ENCODE measurements around the gene AMPD2. TPM values are rescaled to one million over a fixed set of nuclear protein-coding genes. Genes with fewer than 3 reads are reported as not detected.

The AMPD2 gene
- total and polyA plus RNA-seq, 2 of the 8 experiments (the other 6 are each of a cell fraction or from before 2014, with no cell fraction given), result 37.2 to 67.7 TPM

- no peak for DNase-seq (ENCODE audit: low read depth in 1 of 2, low spot score in 2 of 2)
- FAIRE-seq, result no peak
- CTCF ChIA-PET (ENCODE audit: partially characterized antibody), result interaction anchor here (1.5 to 11.8 kb wide), 2 partner anchors 19 to 115 kb away, joined by 6 to 185 read pairs; no protein-coding TSS in a partner anchor
- no peak for TF ChIP-seq CBX8 (IDR thresholded peaks at IDR 0.05; ENCODE audit: borderline replicate concordance, low read depth, low read length)
Measured at GRCh38 chr1:109659145-109659544, 39.5 kb downstream of the AMPD2 start.

More at GRCh38 chr1:109659145-109659544, 39.5 kb downstream of the AMPD2 start:
- Histone ChIP-seq H3K14ac (ENCODE audit: insufficient read length) (no peak overlapping the region), H4K20me1 (replicated peaks in 1 of 2; ENCODE audit: control insufficient read depth in 1 of 2, insufficient read depth in 2 of 2, low read length in 2 of 2) (no peaks in the 10 kb centered on the region), H3K79me2 (ENCODE audit: control insufficient read depth in 1 of 2, insufficient read depth in 2 of 2, low read length in 2 of 2) (no peaks in the 10 kb centered on the region), H3K79me1 (ENCODE audit: low read depth, low read length) (no peaks in the 10 kb centered on the region), H4K91ac (replicated peaks; ENCODE audit: insufficient read length, low read length) (no peak overlapping the region), H4K5ac (ENCODE audit: insufficient read length, low read depth, low read length) (no peak overlapping the region), H2BK15ac (ENCODE audit: low read length) (no peak overlapping the region), H3K4me1 (replicated peaks in 1 of 4; ENCODE audit: control insufficient read depth in 3 of 4, insufficient read depth in 4 of 4, low read length in 3 of 4) (0 out of 7 replicates have a peak, but pooled peaks cover 0 to 3% (median 0%) of the 10 kb centered on the region in 4 experiments), H2AFZ (ENCODE audit: low read length) (no peak overlapping the region), H2BK12ac (ENCODE audit: low read depth, low read length) (no peak overlapping the region), H3K18ac (ENCODE audit: extremely low read depth, low read length) (no peak overlapping the region), H3K27ac (ENCODE audit: low read depth, low read length) (no peak overlapping the region), H3K4ac (replicated peaks; ENCODE audit: insufficient read length, low read depth, low read length) (no peak overlapping the region), H3K9ac (replicated peaks in 1 of 4; ENCODE audit: extremely low read depth in 1 of 4, low read depth in 3 of 4, low read length in 3 of 4) (no peak overlapping the region), H3K4me3 (ENCODE audit: extremely low read depth in 1 of 4, insufficient read depth in 2 of 4, low read depth in 3 of 4, low read length in 4 of 4) (no peak overlapping the region), H2BK120ac (replicated peaks; ENCODE audit: low read depth, low read length) (no peak overlapping the region), H3K23ac (ENCODE audit: insufficient read length) (no peak overlapping the region), H2AK5ac (ENCODE audit: low read depth, low read length) (no peak overlapping the region), H3K56ac (replicated peaks; ENCODE audit: insufficient read length, low read depth, low read length) (no peak overlapping the region), H4K8ac (ENCODE audit: extremely low read depth, insufficient read depth, low read length) (no peak overlapping the region), H3K4me2 (ENCODE audit: insufficient read depth in 1 of 2, low read depth in 2 of 2, low read length in 2 of 2) (no peak overlapping the region), H3K9me3 (ENCODE audit: insufficient read depth in 2 of 2, low read depth in 1 of 2, low read length in 1 of 2) (no peaks in the 10 kb centered on the region), H3K23me2 (ENCODE audit: low read depth, low read length) (peaks cover 9% of the 10 kb centered on the region), H2BK5ac (ENCODE audit: low read depth, low read length) (no peak overlapping the region), H3K27me3 (replicated peaks in 1 of 4; ENCODE audit: control insufficient read depth in 3 of 4, extremely low read depth in 1 of 4, insufficient read depth in 3 of 4, low read length in 3 of 4) (peaks cover 0 to 5% (median 4%) of the 10 kb centered on the region in 4 experiments; a peak in 5 of 7 replicates), H3K36me3 (ENCODE audit: control insufficient read depth in 2 of 4, insufficient read depth in 4 of 4, low read length in 3 of 4) (no peaks in the 10 kb centered on the region), H2BK20ac (ENCODE audit: low read length) (no peak overlapping the region)
- POLR2A ChIA-PET (ENCODE audit: partially characterized antibody), result interaction anchor here (1.0 kb wide), 1 partner anchor 11 kb away, joined by 3 read pairs; no protein-coding TSS in a partner anchor
- WGBS, 2 experiments (ENCODE audit: extremely low coverage in 1 of 2, insufficient coverage in 1 of 2, insufficient read length in 1 of 2, insufficient replicate concordance in 2 of 2, low coverage in 1 of 2, low lambda C conversion rate in 2 of 2, missing lambda C conversion rate in 1 of 2), result 100% methylated on average over 2 of the region's 2 CpGs; no CpG with 5 or more reads in 1 of the 2 experiments

All from H1 (cell line).